ENCODE data around the gene SHOX. TPM values are rescaled to one million over a fixed set of nuclear protein-coding genes. Genes with fewer than 3 reads are reported as not detected.

SHOX gene
- total and polyA plus RNA-seq, 2 donors (not counting 1 experiment from before 2014, with no cell fraction given), result not detected

- Histone ChIP-seq H3K4me2 (ENCODE audit: extremely low read depth, insufficient read depth, low read length) (no peak overlapping the region), H3K9ac (ENCODE audit: insufficient read depth, low read length) (no peak overlapping the region), H2AFZ (ENCODE audit: low read length) (no peak overlapping the region), H3K27me3 (ENCODE audit: control insufficient read depth, insufficient read depth, low read length) (no peaks in the 10 kb centered on the region), H3K4me1 (ENCODE audit: control insufficient read depth, extremely low read depth, insufficient read depth, low read length) (no peaks in the 10 kb centered on the region), H3K79me2 (ENCODE audit: control insufficient read depth, insufficient read depth, low read length) (no peaks in the 10 kb centered on the region), H3K4me3 (replicated peaks in 1 of 4; ENCODE audit: control extremely low read depth in 1 of 4, insufficient read depth in 1 of 4, low read depth in 3 of 4, low read length in 4 of 4) (no peak overlapping the region), H4K20me1 (ENCODE audit: control insufficient read depth, extremely low read depth, insufficient read depth, low read length) (no peaks in the 10 kb centered on the region), H3K9me3 (ENCODE audit: control insufficient read depth, insufficient read depth, low read depth, low read length) (no peaks in the 10 kb centered on the region), H3K27ac (ENCODE audit: insufficient read depth, low read length) (no peak overlapping the region), H3K36me3 (ENCODE audit: control insufficient read depth, insufficient read depth, low read length) (no peaks in the 10 kb centered on the region)
- TF ChIP-seq CTCF (conservative IDR thresholded peaks at IDR 0.05 in 1 of 2, IDR thresholded peaks at IDR 0.05 in 1 of 2; ENCODE audit: low read depth in 1 of 2, low read length in 2 of 2) (no peak), EZH2 (IDR thresholded peaks at IDR 0.05; ENCODE audit: low read length, missing control alignments) (no peak)
- no peak for DNase-seq (ENCODE audit: low read depth in 2 of 2)
Observed at GRCh38 chrX:701673-702072, 71.1 kb downstream of the SHOX start.

- Histone ChIP-seq H3K27ac (ENCODE audit: insufficient read depth, low read length) (no peak overlapping the region), H3K9me3 (ENCODE audit: control insufficient read depth, insufficient read depth, low read depth, low read length) (no peaks in the 10 kb centered on the region), H3K36me3 (ENCODE audit: control insufficient read depth, insufficient read depth, low read length) (no peaks in the 10 kb centered on the region), H3K4me2 (ENCODE audit: extremely low read depth, insufficient read depth, low read length) (no peak overlapping the region), H2AFZ (ENCODE audit: low read length) (no peak overlapping the region), H3K4me1 (ENCODE audit: control insufficient read depth, extremely low read depth, insufficient read depth, low read length) (no peaks in the 10 kb centered on the region), H3K79me2 (ENCODE audit: control insufficient read depth, insufficient read depth, low read length) (no peaks in the 10 kb centered on the region), H3K4me3 (replicated peaks in 1 of 4; ENCODE audit: control extremely low read depth in 1 of 4, insufficient read depth in 1 of 4, low read depth in 3 of 4, low read length in 4 of 4) (no peak overlapping the region), H3K9ac (ENCODE audit: insufficient read depth, low read length) (no peak overlapping the region), H4K20me1 (ENCODE audit: control insufficient read depth, extremely low read depth, insufficient read depth, low read length) (no peaks in the 10 kb centered on the region), H3K27me3 (ENCODE audit: control insufficient read depth, insufficient read depth, low read length) (no peaks in the 10 kb centered on the region)
- TF ChIP-seq CTCF (conservative IDR thresholded peaks at IDR 0.05 in 1 of 2, IDR thresholded peaks at IDR 0.05 in 1 of 2; ENCODE audit: low read depth in 1 of 2, low read length in 2 of 2), result no peak
- TF ChIP-seq EZH2 (IDR thresholded peaks at IDR 0.05; ENCODE audit: low read length, missing control alignments), result no peak
- DNase-seq (ENCODE audit: low read depth in 2 of 2), result no peak
Observed at GRCh38 chrX:703466-703865, 72.9 kb downstream of the SHOX start.

GRCh38 chrX:703866-704265 is 73.3 kb downstream of the SHOX start:
- Histone ChIP-seq H3K9me3 (ENCODE audit: control insufficient read depth, insufficient read depth, low read depth, low read length) (no peaks in the 10 kb centered on the region), H4K20me1 (ENCODE audit: control insufficient read depth, extremely low read depth, insufficient read depth, low read length) (no peaks in the 10 kb centered on the region), H3K36me3 (ENCODE audit: control insufficient read depth, insufficient read depth, low read length) (no peaks in the 10 kb centered on the region), H3K9ac (ENCODE audit: insufficient read depth, low read length) (no peak overlapping the region), H3K4me3 (replicated peaks in 1 of 4; ENCODE audit: control extremely low read depth in 1 of 4, insufficient read depth in 1 of 4, low read depth in 3 of 4, low read length in 4 of 4) (no peak overlapping the region), H3K4me2 (ENCODE audit: extremely low read depth, insufficient read depth, low read length) (no peak overlapping the region), H3K27ac (ENCODE audit: insufficient read depth, low read length) (no peak overlapping the region), H3K79me2 (ENCODE audit: control insufficient read depth, insufficient read depth, low read length) (no peaks in the 10 kb centered on the region), H3K27me3 (ENCODE audit: control insufficient read depth, insufficient read depth, low read length) (no peaks in the 10 kb centered on the region), H2AFZ (ENCODE audit: low read length) (no peak overlapping the region), H3K4me1 (ENCODE audit: control insufficient read depth, extremely low read depth, insufficient read depth, low read length) (no peaks in the 10 kb centered on the region)
- TF ChIP-seq CTCF (conservative IDR thresholded peaks at IDR 0.05 in 1 of 2, IDR thresholded peaks at IDR 0.05 in 1 of 2; ENCODE audit: low read depth in 1 of 2, low read length in 2 of 2) (no peak), EZH2 (IDR thresholded peaks at IDR 0.05; ENCODE audit: low read length, missing control alignments) (no peak)
- DNase-seq (ENCODE audit: low read depth in 2 of 2), result no peak

Other genes with a start within 250 kb of the SHOX start
- gene PPP2R3B, start 243.9 kb upstream of the SHOX start, total RNA-seq, result 14.4 and 14.7 TPM in 2 replicates
- 3.2 and 6.3 TPM in 2 replicates for gene PPP2R3B, start 243.9 kb upstream of the SHOX start, polyA plus RNA-seq

Data from fibroblast of lung (primary cell).